Lower lobe of right lung (tissue), 2 donors: ENCODE data around the gene DUSP18. TPM values are rescaled to one million over a fixed set of nuclear protein-coding genes. Genes with fewer than 3 reads are reported as not detected.
"Not testable (repeated sequence)": the region's sequence is repeated elsewhere in the genome, so short reads cannot be mapped to it uniquely, and the experiment has no call there.

Experiments
- ATAC-seq, 2 donors: fragments of 200-7000 bp; cut with Tn5 transposase; one replicate each; pipeline ENCODE4 v1.9.1; 2020 to 2022; ENCODE audit warnings: mild to moderate bottlenecking in 2 of 2, moderate library complexity in 2 of 2
- DNase-seq: peaks from one replicate; pipeline ENCODE4 v3.0.0-alpha.2; 2020
- H3K27ac ChIP-seq: fragments of 200-600 bp; one replicate; pipeline ENCODE4 v1.8.0; 2022
- H3K27me3 ChIP-seq: fragments of 200-600 bp; one replicate; pipeline ENCODE4 v1.8.0; 2022; ENCODE audit warnings: low read depth
- H3K36me3 ChIP-seq: fragments of 200-600 bp; one replicate; pipeline ENCODE4 v1.8.0; 2022; ENCODE audit warnings: mild to moderate bottlenecking
- H3K4me1 ChIP-seq: fragments of 200-600 bp; one replicate; pipeline ENCODE4 v1.8.0; 2022
- H3K4me3 ChIP-seq: fragments of 200-600 bp; one replicate; pipeline ENCODE4 v1.8.0; 2022; ENCODE audit warnings: mild to moderate bottlenecking
- H3K9me3 ChIP-seq: fragments of 200-600 bp; one replicate; pipeline ENCODE4 v1.8.0; 2022
- CTCF ChIP-seq: fragments of 200-600 bp; IDR thresholded peaks from one replicate; pipeline ENCODE4 v1.8.0; 2022; ENCODE audit warnings: antibody characterized with exemption, mild to moderate bottlenecking
- intact Hi-C: fragments of 100-400 bp; cut with DNase I; formaldehyde crosslinking; loops from one replicate; pipeline ENCODE4 v1.11.0; 2022
- total RNA-seq: library from RNA; stranded (reverse); fragmentation: NEBNext Ultra II Directional; extraction: Animal tissue kit (Norgen Biotek cat#: 25700); gene quantifications from one replicate; pipeline ENCODE4 v1.2.1, GENCODE V29; 2021
- donor health status: DM: no; HTN: yes; CAD: no; lungs with severe emphysema.

The DUSP18 gene
- total RNA-seq, 1 donor from 2014 or later = 21.5 TPM

- Histone ChIP-seq H3K27ac (no peak overlapping the region), H3K4me3 (no peak overlapping the region), H3K9me3 (no peaks in the 10 kb centered on the region), H3K36me3 (no peaks in the 10 kb centered on the region), H3K4me1 (no peaks in the 10 kb centered on the region), H3K27me3 (no peaks in the 10 kb centered on the region)
- TF ChIP-seq CTCF = no peak
- intact Hi-C loops = no loop called here
- no peak for ATAC-seq
- DNase-seq = no peak
Measured at GRCh38 chr22:30687358-30687757, 19.7 kb upstream of the DUSP18 start.

GRCh38 chr22:30685178-30685577 lies 17.5 kb upstream of the DUSP18 start:
- DNase-seq (no peak), ATAC-seq (no peak)
- Histone ChIP-seq H3K4me1 (no peaks in the 10 kb centered on the region), H3K27me3 (no peaks in the 10 kb centered on the region), H3K36me3 (no peaks in the 10 kb centered on the region), H3K9me3 (no peaks in the 10 kb centered on the region), H3K4me3 (no peak overlapping the region), H3K27ac (no peak overlapping the region)
- intact Hi-C loops = no loop called here
- no peak for TF ChIP-seq CTCF

GRCh38 chr22:30681831-30682230 lies 14.2 kb upstream of the DUSP18 start:
- intact Hi-C loops = no loop called here
- DNase-seq (no peak), ATAC-seq (no peak)
- Histone ChIP-seq H3K9me3 (no peaks in the 10 kb centered on the region), H3K36me3 (no peaks in the 10 kb centered on the region), H3K27me3 (no peaks in the 10 kb centered on the region), H3K4me1 (no peaks in the 10 kb centered on the region), H3K4me3 (no peak overlapping the region), H3K27ac (no peak overlapping the region)
- no peak for TF ChIP-seq CTCF

GRCh38 chr22:30680991-30681770 lies 13.5 kb upstream of the DUSP18 start:
- no peak for DNase-seq
- H3K4me3 ChIP-seq = no peak overlapping the region
- H3K27ac ChIP-seq = no peak overlapping the region
- H3K9me3 ChIP-seq = no peaks in the 10 kb centered on the region
- no peaks in the 10 kb centered on the region for H3K4me1 ChIP-seq
- H3K27me3 ChIP-seq = no peaks in the 10 kb centered on the region
- intact Hi-C loops = no loop called here
- no peak for ATAC-seq
- no peak for TF ChIP-seq CTCF
- H3K36me3 ChIP-seq = no peaks in the 10 kb centered on the region

GRCh38 chr22:30679895-30680690 lies 12.4 kb upstream of the DUSP18 start:
- H3K4me3 ChIP-seq, H3K27me3 ChIP-seq, H3K9me3 ChIP-seq, ATAC-seq, intact Hi-C loops, H3K4me1 ChIP-seq, H3K27ac ChIP-seq, DNase-seq, H3K36me3 ChIP-seq: not testable (repeated sequence)

- H3K4me3 ChIP-seq, H3K36me3 ChIP-seq, intact Hi-C loops, ATAC-seq, H3K9me3 ChIP-seq, H3K4me1 ChIP-seq, H3K27ac ChIP-seq, H3K27me3 ChIP-seq, DNase-seq: not testable (repeated sequence)
Measured at GRCh38 chr22:30676565-30676964, 8.9 kb upstream of the DUSP18 start.
